ENCODE measurements around the gene ATP6V0C.
"Not testable (repeated sequence)": the region's sequence is repeated elsewhere in the genome, so short reads cannot be mapped to it uniquely, and the experiment has no call there.

ATP6V0C gene

GRCh38 chr16:2529961-2530628 lies 16.3 kb downstream of the ATP6V0C start:
- Mint-ChIP-seq H3K9me3 (no peaks in the 10 kb centered on the region), H3K4me3 (peak overlapping the region; percentile 37), H3K36me3 (peaks cover 10% of the 10 kb centered on the region), H3K27ac (peak overlapping the region; percentile 89), H3K27me3 (no peaks in the 10 kb centered on the region), H3K4me1 (peaks cover 16% of the 10 kb centered on the region)
- no peak for ATAC-seq (ENCODE audit: low read depth)
- DNase-seq (ENCODE audit: low spot score in 2 of 2) = peak in 1 of 2 donors; percentile 29

GRCh38 chr16:2530629-2531318 lies 17.0 kb downstream of the ATP6V0C start:
- Mint-ChIP-seq H3K4me3 (peak overlapping the region; percentile 90), H3K9me3 (no peaks in the 10 kb centered on the region), H3K4me1 (peaks cover 16% of the 10 kb centered on the region), H3K27me3 (no peaks in the 10 kb centered on the region), H3K36me3 (peaks cover 10% of the 10 kb centered on the region), H3K27ac (peak overlapping the region; percentile 98)
- DNase-seq (ENCODE audit: low spot score in 2 of 2) (peak in 1 of 2 donors; percentile 25), ATAC-seq (ENCODE audit: low read depth) (no peak)

- Mint-ChIP-seq H3K36me3 (peaks cover 6% of the 10 kb centered on the region), H3K27me3 (no peaks in the 10 kb centered on the region), H3K27ac (peak within 1 kb of the TSS; percentile 98), H3K4me1 (peaks cover 14% of the 10 kb centered on the region), H3K9me3 (no peaks in the 10 kb centered on the region), H3K4me3 (peak within 1 kb of the TSS; percentile 90)
- no peak for ATAC-seq (ENCODE audit: low read depth)
- no peak for DNase-seq (ENCODE audit: low spot score in 2 of 2)
These were observed 17.6 kb downstream of the ATP6V0C start, which contains the start of gene CEMP1 for GRCh38 chr16:2531371-2531695. Gene CEMP1 (minus strand): TSS chr16:2531408. CDS start chr16:2531073, 335 bp downstream.

GRCh38 chr16:2531696-2532493 lies 18.1 kb downstream of the ATP6V0C start:
- Mint-ChIP-seq H3K9me3 (no peaks in the 10 kb centered on the region), H3K27ac (peak overlapping the region; percentile 98), H3K4me1 (peaks cover 13% of the 10 kb centered on the region), H3K4me3 (peak overlapping the region; percentile 90), H3K36me3 (peaks cover 6% of the 10 kb centered on the region), H3K27me3 (no peaks in the 10 kb centered on the region)
- ATAC-seq (ENCODE audit: low read depth) (peak; percentile 81), DNase-seq (ENCODE audit: low spot score in 2 of 2) (peak; percentile 91 to 98)

GRCh38 chr16:2532494-2533141 lies 18.9 kb downstream of the ATP6V0C start:
- Mint-ChIP-seq H3K36me3 (peaks cover 1% of the 10 kb centered on the region), H3K27ac (peak overlapping the region; percentile 98), H3K4me1 (peaks cover 13% of the 10 kb centered on the region), H3K9me3 (no peaks in the 10 kb centered on the region), H3K27me3 (no peaks in the 10 kb centered on the region), H3K4me3 (peak overlapping the region; percentile 90)
- ATAC-seq (ENCODE audit: low read depth) = peak; percentile 32
- peak; percentile 69 to 71 for DNase-seq (ENCODE audit: low spot score in 2 of 2)

- H3K27me3 Mint-ChIP-seq; ATAC-seq (ENCODE audit: low read depth); H3K9me3 Mint-ChIP-seq; DNase-seq (ENCODE audit: low spot score in 2 of 2); H3K36me3 Mint-ChIP-seq: not testable (repeated sequence)
- peaks cover 13% of the 10 kb centered on the region for H3K4me1 Mint-ChIP-seq
- H3K4me3 Mint-ChIP-seq = peak overlapping the region; percentile 90
- peak overlapping the region; percentile 98 for H3K27ac Mint-ChIP-seq
These were observed 19.5 kb downstream of the ATP6V0C start for GRCh38 chr16:2533142-2533755.

GRCh38 chr16:2533912-2534311 lies 20.2 kb downstream of the ATP6V0C start:
- Mint-ChIP-seq H3K4me3 (peak overlapping the region; percentile 56), H3K36me3 (peaks cover 3% of the 10 kb centered on the region)
- no peak for DNase-seq (ENCODE audit: low spot score in 2 of 2)

GRCh38 chr16:2534335-2534734 lies 20.6 kb downstream of the ATP6V0C start:
- not testable (repeated sequence) for ATAC-seq (ENCODE audit: low read depth); H3K9me3 Mint-ChIP-seq; DNase-seq (ENCODE audit: low spot score in 2 of 2); H3K36me3 Mint-ChIP-seq; H3K27me3 Mint-ChIP-seq
- peaks cover 19% of the 10 kb centered on the region for H3K4me1 Mint-ChIP-seq
- peak overlapping the region; percentile 75 for H3K27ac Mint-ChIP-seq
- peak overlapping the region; percentile 56 for H3K4me3 Mint-ChIP-seq

More at GRCh38 chr16:2533912-2534311, 20.2 kb downstream of the ATP6V0C start:
- Mint-ChIP-seq H3K4me1 (peaks cover 16% of the 10 kb centered on the region), H3K9me3 (no peaks in the 10 kb centered on the region), H3K27me3 (no peaks in the 10 kb centered on the region), H3K27ac (peak overlapping the region; percentile 75)
- ATAC-seq (ENCODE audit: low read depth) = no peak

- Mint-ChIP-seq H3K9me3 (no peaks in the 10 kb centered on the region), H3K27ac (no peak overlapping the region), H3K4me1 (peaks cover 21% of the 10 kb centered on the region), H3K4me3 (no peak overlapping the region), H3K27me3 (no peaks in the 10 kb centered on the region), H3K36me3 (peaks cover 1% of the 10 kb centered on the region)
- ATAC-seq (ENCODE audit: low read depth) (no peak), DNase-seq (ENCODE audit: low spot score in 2 of 2) (no peak)
These were observed 21.9 kb downstream of the ATP6V0C start for GRCh38 chr16:2535625-2536013.

GRCh38 chr16:2537451-2538379 lies 24.0 kb downstream of the ATP6V0C start, which contains the start of gene PDPK1:
Gene PDPK1 (plus strand): TSS chr16:2538021. CDS start chr16:2538113, 92 bp downstream.
- Mint-ChIP-seq H3K27me3 (no peaks in the 10 kb centered on the region), H3K4me1 (peaks cover 22% of the 10 kb centered on the region), H3K36me3 (peaks cover 4% of the 10 kb centered on the region), H3K9me3 (no peaks in the 10 kb centered on the region), H3K27ac (peak within 1 kb of the TSS; percentile 95), H3K4me3 (peak within 1 kb of the TSS; percentile 86)
- peak; percentile 83 to 91 for DNase-seq (ENCODE audit: low spot score in 2 of 2)
- peak; percentile 72 for ATAC-seq (ENCODE audit: low read depth)

GRCh38 chr16:2539192-2539844 lies 25.6 kb downstream of the ATP6V0C start:
- not testable (repeated sequence) for ATAC-seq (ENCODE audit: low read depth); H3K9me3 Mint-ChIP-seq; H3K36me3 Mint-ChIP-seq; H3K27me3 Mint-ChIP-seq; DNase-seq (ENCODE audit: low spot score in 2 of 2)
- H3K4me1 Mint-ChIP-seq = peaks cover 22% of the 10 kb centered on the region
- H3K27ac Mint-ChIP-seq = peak overlapping the region; percentile 95
- H3K4me3 Mint-ChIP-seq = peak overlapping the region; percentile 84

- not testable (repeated sequence) for H3K36me3 Mint-ChIP-seq, H3K27me3 Mint-ChIP-seq, H3K9me3 Mint-ChIP-seq
- ATAC-seq (ENCODE audit: low read depth) (peak; percentile 6), DNase-seq (ENCODE audit: low spot score in 2 of 2) (peak; percentile 34 to 51)
- Mint-ChIP-seq H3K27ac (peak overlapping the region; percentile 95), H3K4me3 (peak overlapping the region; percentile 77), H3K4me1 (peaks cover 22% of the 10 kb centered on the region)
These were observed 26.2 kb downstream of the ATP6V0C start for GRCh38 chr16:2539845-2540458.
